PFSK-1 (cell line): ENCODE results near the gene TBC1D2. TPM values are rescaled to one million over a fixed set of nuclear protein-coding genes. Genes with fewer than 3 reads are reported as not detected.

Experiments
- FOXP2 ChIP-seq: optimal IDR thresholded peaks from 2 replicates; pipeline ENCODE3; 2011; ENCODE audit warnings: borderline replicate concordance, control low read depth, inconsistent platforms; ENCODE audit not compliant: insufficient read depth; ENCODE audit errors: extremely low read length, extremely low read depth
- POLR2AphosphoS5 ChIP-seq: IDR thresholded peaks from 2 replicates; pipeline ENCODE4 v1.6.1; 2012; ENCODE audit warnings: low read depth, mild to moderate bottlenecking, control low read depth, low read length, moderate library complexity
- SIN3A ChIP-seq: IDR thresholded peaks from 2 replicates; pipeline ENCODE4 v1.6.1; 2012; ENCODE audit warnings: mild to moderate bottlenecking, low read length, moderate library complexity, borderline replicate concordance; ENCODE audit not compliant: insufficient read depth
- TAF1 ChIP-seq: IDR thresholded peaks from 2 replicates; pipeline ENCODE4 v1.6.1; 2012; ENCODE audit warnings: low read length, control low read depth, borderline replicate concordance; ENCODE audit not compliant: insufficient read depth
- polyA plus RNA-seq: library from polyadenylated mRNA; unstranded; fragments of >200 nt; gene quantifications from one replicate; pipeline ENCODE4 v1.2.1, GENCODE V29; 2012; ENCODE audit warnings: low read depth, missing spikeins; ENCODE audit not compliant: insufficient read length
- TF ChIP-seq, protein P1 (sequence below), 2 experiments: IDR thresholded peaks; 2 replicates each; pipeline versions ENCODE4 v1.6.1 to v1.8.0; 2011 to 2012; ENCODE audit warnings: low read depth in 2 of 2, low read length in 2 of 2, control low read depth in 1 of 2, inconsistent platforms in 1 of 2, mild to moderate bottlenecking in 1 of 2, moderate library complexity in 1 of 2; ENCODE audit not compliant: insufficient read depth in 1 of 2

The TBC1D2 gene, protein sequence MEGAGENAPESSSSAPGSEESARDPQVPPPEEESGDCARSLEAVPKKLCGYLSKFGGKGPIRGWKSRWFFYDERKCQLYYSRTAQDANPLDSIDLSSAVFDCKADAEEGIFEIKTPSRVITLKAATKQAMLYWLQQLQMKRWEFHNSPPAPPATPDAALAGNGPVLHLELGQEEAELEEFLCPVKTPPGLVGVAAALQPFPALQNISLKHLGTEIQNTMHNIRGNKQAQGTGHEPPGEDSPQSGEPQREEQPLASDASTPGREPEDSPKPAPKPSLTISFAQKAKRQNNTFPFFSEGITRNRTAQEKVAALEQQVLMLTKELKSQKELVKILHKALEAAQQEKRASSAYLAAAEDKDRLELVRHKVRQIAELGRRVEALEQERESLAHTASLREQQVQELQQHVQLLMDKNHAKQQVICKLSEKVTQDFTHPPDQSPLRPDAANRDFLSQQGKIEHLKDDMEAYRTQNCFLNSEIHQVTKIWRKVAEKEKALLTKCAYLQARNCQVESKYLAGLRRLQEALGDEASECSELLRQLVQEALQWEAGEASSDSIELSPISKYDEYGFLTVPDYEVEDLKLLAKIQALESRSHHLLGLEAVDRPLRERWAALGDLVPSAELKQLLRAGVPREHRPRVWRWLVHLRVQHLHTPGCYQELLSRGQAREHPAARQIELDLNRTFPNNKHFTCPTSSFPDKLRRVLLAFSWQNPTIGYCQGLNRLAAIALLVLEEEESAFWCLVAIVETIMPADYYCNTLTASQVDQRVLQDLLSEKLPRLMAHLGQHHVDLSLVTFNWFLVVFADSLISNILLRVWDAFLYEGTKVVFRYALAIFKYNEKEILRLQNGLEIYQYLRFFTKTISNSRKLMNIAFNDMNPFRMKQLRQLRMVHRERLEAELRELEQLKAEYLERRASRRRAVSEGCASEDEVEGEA
- 0.56 TPM for polyA plus RNA-seq

DNA sequence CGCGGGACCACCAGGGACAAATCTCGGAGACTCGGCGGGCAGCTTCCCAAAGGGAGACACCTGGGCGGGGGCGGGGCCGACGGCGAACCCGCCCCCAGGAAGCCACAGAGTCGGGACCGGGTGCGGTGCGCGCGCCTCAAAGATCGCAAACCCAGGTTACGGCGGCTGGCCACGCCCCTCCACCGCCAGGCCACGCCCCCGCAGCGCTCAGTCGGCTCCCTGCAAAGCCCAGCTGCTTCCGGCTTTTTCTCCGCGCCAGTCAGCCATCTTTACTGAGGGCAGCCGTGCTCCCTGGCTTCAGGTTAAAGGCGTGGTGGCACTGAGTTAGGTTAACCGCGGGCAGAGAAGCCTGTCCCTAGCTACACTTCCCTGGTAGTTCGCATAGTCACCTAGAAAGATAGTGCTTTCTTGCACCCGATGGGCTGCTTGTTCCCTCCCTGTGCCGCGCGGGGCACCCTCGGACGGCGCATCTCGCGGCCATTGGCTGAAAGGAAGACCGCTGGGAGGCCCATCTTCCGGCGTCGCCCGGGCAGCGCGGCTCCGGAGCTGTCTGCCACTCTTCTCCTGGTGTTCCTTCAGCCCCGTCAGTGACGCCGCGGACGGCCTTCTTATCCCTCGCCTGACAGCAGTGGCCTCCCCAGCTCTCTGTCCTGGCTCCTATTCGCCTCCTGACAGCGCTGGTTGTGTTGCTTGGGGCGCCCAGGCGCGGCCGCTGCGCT, at the start of gene TBC1D2:
Gene TBC1D2, minus strand, starts transcription at position 72 of the 719 bp plus-strand sequence. CDS start 108 bp downstream, outside the sequence.
- TF ChIP-seq SIN3A (no peak), POLR2AphosphoS5 (peak; percentile 66), TAF1 (no peak), FOXP2 (peak; percentile 58)
- TF ChIP-seq, protein P1, sequence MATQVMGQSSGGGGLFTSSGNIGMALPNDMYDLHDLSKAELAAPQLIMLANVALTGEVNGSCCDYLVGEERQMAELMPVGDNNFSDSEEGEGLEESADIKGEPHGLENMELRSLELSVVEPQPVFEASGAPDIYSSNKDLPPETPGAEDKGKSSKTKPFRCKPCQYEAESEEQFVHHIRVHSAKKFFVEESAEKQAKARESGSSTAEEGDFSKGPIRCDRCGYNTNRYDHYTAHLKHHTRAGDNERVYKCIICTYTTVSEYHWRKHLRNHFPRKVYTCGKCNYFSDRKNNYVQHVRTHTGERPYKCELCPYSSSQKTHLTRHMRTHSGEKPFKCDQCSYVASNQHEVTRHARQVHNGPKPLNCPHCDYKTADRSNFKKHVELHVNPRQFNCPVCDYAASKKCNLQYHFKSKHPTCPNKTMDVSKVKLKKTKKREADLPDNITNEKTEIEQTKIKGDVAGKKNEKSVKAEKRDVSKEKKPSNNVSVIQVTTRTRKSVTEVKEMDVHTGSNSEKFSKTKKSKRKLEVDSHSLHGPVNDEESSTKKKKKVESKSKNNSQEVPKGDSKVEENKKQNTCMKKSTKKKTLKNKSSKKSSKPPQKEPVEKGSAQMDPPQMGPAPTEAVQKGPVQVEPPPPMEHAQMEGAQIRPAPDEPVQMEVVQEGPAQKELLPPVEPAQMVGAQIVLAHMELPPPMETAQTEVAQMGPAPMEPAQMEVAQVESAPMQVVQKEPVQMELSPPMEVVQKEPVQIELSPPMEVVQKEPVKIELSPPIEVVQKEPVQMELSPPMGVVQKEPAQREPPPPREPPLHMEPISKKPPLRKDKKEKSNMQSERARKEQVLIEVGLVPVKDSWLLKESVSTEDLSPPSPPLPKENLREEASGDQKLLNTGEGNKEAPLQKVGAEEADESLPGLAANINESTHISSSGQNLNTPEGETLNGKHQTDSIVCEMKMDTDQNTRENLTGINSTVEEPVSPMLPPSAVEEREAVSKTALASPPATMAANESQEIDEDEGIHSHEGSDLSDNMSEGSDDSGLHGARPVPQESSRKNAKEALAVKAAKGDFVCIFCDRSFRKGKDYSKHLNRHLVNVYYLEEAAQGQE (IDR thresholded peaks at IDR 0.05; ENCODE audit: insufficient read depth in 1 of 2, low read depth in 2 of 2, low read length in 2 of 2): no peak

DNA sequence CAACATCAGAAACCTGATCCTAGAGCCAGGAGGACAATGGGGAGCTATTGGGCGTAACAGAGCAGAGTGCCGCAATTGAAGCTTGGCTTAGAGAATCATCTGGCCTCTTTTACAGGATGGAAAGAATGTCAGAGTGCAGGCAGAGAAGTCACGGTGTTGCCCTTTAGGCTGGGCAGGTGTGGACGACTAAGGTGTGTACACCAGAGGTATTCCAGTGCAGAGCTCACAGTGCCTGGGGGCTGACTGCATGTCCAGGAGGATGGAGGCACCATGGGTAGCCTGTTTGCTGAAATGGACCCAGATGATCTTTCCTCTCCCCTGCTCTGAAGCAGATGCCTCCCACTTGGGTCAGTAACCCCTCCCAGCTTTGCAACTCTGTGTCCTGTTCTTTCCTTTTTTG, 48.9 kb upstream of the TBC1D2 start:
- TF ChIP-seq, protein P1 (IDR thresholded peaks at IDR 0.05; ENCODE audit: insufficient read depth in 1 of 2, low read depth in 2 of 2, low read length in 2 of 2): no peak
- TF ChIP-seq POLR2AphosphoS5: no peak
- no peak for TF ChIP-seq TAF1
- no peak for TF ChIP-seq FOXP2

DNA sequence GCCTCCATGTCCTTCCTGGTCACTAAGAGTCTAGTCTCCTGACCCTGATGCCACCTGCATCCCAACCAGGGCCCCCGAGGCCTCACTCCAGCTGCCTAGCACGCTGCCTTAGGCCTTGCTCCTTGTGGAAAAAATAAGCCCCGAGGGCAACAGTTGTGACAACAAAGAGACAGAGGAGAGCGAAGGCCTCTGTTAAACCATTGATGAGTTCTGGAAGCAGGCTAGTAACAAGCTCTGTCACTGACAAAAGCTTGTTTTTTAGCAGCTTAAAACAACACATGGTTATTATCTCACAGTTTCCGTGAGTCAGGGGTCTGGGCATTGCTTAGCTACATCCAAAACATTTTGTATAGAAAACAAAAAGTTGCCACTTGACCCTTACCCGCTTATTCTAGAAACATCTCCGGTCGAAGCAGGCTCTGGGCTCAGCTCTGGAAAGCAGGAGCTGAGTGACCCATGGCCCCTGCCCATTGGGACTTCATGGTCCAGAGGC, 48.2 kb upstream of the TBC1D2 start:
- no peak for TF ChIP-seq TAF1
- TF ChIP-seq, protein P1 (IDR thresholded peaks at IDR 0.05; ENCODE audit: insufficient read depth in 1 of 2, low read depth in 2 of 2, low read length in 2 of 2): no peak
- TF ChIP-seq SIN3A: no peak
- TF ChIP-seq POLR2AphosphoS5: no peak
- TF ChIP-seq FOXP2: no peak

DNA sequence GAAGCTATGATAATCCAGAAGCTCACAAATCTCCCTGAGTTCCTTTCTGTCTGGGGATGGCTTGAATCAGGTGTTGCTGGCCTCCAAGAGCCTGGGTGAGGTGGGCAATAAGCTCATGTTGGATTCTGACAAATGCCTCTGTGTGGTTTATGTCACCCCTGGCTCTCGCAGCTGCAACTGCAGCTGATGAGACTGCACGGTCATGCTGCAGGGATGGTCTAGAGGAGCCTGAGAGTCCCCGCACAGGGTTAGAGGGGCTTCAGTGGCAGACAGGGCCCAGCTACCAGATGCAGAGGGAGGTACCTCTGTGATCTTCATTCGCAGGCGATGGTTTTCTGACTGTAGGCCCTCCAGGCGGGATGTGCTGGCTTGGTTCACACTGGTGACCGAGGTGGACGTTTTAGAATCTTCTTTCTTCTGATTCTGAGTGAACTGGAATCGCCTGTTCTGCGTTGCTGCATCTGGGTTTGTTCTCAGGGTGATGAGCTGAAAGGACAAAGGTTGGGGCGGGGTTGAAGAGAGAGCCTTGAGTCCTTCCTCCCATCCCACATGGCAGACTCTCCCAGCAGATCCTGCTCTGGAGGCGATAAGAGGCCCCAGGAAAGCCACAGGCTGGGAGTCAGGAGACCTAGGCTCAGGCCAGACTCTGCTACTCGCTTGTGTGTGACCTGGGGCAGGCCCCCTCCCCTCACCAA, 47.6 kb upstream of the TBC1D2 start:
- no peak for TF ChIP-seq TAF1
- TF ChIP-seq SIN3A: no peak
- TF ChIP-seq, protein P1 (IDR thresholded peaks at IDR 0.05; ENCODE audit: insufficient read depth in 1 of 2, low read depth in 2 of 2, low read length in 2 of 2): no peak
- TF ChIP-seq FOXP2: no peak
